HepG2 (cell line): ENCODE data around the gene PTPRE. TPM values are rescaled to one million over a fixed set of nuclear protein-coding genes. Genes with fewer than 3 reads are reported as not detected.

Experiments used
- ATAC-seq: fragments of 200-7000 bp; cut with Tn5 transposase; 3 replicates; pipeline ENCODE4 v1.9.1; 2020; ENCODE audit warnings: mild to moderate bottlenecking, moderate library complexity
- BruUV-seq: library from RNA; stranded (reverse); fragments of 400-500 nt; replicated peaks from 2 replicates; lab custom pipeline; 2021; lab: Mats Ljungman, UMichigan
- CTCF ChIA-PET: fragments of 300-600 bp; formaldehyde crosslinking; extraction: SDS; loops from one replicate; lab custom pipeline; 2021; ENCODE audit warnings: low total read pairs, inconsistent platforms, low intra/inter-chr PET ratio; lab: Yijun Ruan, JAX
- POLR2A ChIA-PET: fragments of 350-600 bp; sonication (Branson Sonifier 250); formaldehyde crosslinking; loops from one replicate; lab custom pipeline; 2020; ENCODE audit warnings: antibody characterized with exemption, inconsistent platforms; lab: Yijun Ruan, JAX
- DNase-seq: peaks from one replicate; pipeline ENCODE4 v3.0.0-alpha.2; 2015; ENCODE audit warnings: low spot score
- FAIRE-seq: peaks from 3 replicates; lab custom pipeline; 2011; peaks lifted over from hg19 to GRCh38; lab: Jason Lieb, UNC
- H2AFZ ChIP-seq: one replicate; pipeline ENCODE4 v1.6.1; 2011; ENCODE audit warnings: low read length, inconsistent platforms
- H3K27ac ChIP-seq: fragments of 300-600 bp; 3 replicates; pipeline ENCODE4 v1.8.0; 2011; ENCODE audit warnings: mixed run types, mild to moderate bottlenecking, mixed read lengths, low read length, inconsistent platforms; ENCODE audit not compliant: insufficient read depth; ENCODE audit errors: extremely low read length
- H3K27me3 ChIP-seq, 2 experiments: fragments of 200-600 bp in 1 of 2; 2 replicates in 1 of 2; 3 replicates in 1 of 2; pipeline versions ENCODE4 v1.6.0 to v1.8.0; 2011; ENCODE audit warnings: low read length in 2 of 2, mild to moderate bottlenecking in 2 of 2, moderate library complexity in 2 of 2, inconsistent platforms in 1 of 2; ENCODE audit not compliant: insufficient read depth in 2 of 2, control insufficient read depth in 1 of 2
- H3K36me3 ChIP-seq, 2 experiments: fragments of 200-600 bp in 1 of 2; replicated peaks in 1 of 2; 2 replicates in 1 of 2; 3 replicates in 1 of 2; pipeline versions ENCODE4 v1.5.1 to v1.8.0; 2011; ENCODE audit warnings: low read length in 2 of 2, inconsistent platforms in 1 of 2; ENCODE audit not compliant: insufficient read depth in 2 of 2, control insufficient read depth in 1 of 2
- H3K4me1 ChIP-seq: 2 replicates; pipeline ENCODE4 v1.5.1; 2012; ENCODE audit warnings: low read length, inconsistent platforms; ENCODE audit not compliant: insufficient read depth
- H3K4me2 ChIP-seq: 2 replicates; pipeline ENCODE4 v1.6.0; 2011; ENCODE audit warnings: low read depth, low read length, inconsistent platforms
- H3K4me3 ChIP-seq, 3 experiments: fragments of 200-600 bp in 1 of 3; sonication (generic), shearing (Covaris generic) in 1 of 3; replicated peaks in 1 of 3; 2 replicates each; pipeline ENCODE4 v1.5.1; 2011 to 2016; ENCODE audit warnings: low read length in 3 of 3, inconsistent platforms in 2 of 3, low read depth in 2 of 3, mild to moderate bottlenecking in 2 of 3, control low read depth in 1 of 3, mixed read lengths in 1 of 3; ENCODE audit not compliant: insufficient read depth in 1 of 3
- H3K79me2 ChIP-seq: one replicate; pipeline ENCODE4 v1.6.1; 2011; ENCODE audit warnings: low read length, inconsistent platforms; ENCODE audit not compliant: insufficient read depth
- H3K9ac ChIP-seq: 2 replicates; pipeline ENCODE4 v1.6.0; 2011; ENCODE audit warnings: mild to moderate bottlenecking, low read depth, low read length, inconsistent platforms; ENCODE audit not compliant: insufficient read depth
- H3K9me3 ChIP-seq: 2 replicates; pipeline ENCODE4 v1.5.1; 2012; ENCODE audit warnings: mild to moderate bottlenecking, low read length
- H4K20me1 ChIP-seq: 2 replicates; pipeline ENCODE4 v1.6.0; 2011; ENCODE audit warnings: inconsistent platforms, mild to moderate bottlenecking, low read length, moderate library complexity; ENCODE audit not compliant: insufficient read depth
- ARID3A ChIP-seq: IDR thresholded peaks from 2 replicates; pipeline ENCODE4 v1.6.1; 2012; ENCODE audit warnings: low read depth, low read length, improper control_type of control experiment
- CCAR2 ChIP-seq: fragments of 200-400 bp; formaldehyde crosslinking; optimal IDR thresholded peaks from 2 replicates; pipeline ENCODE3; 2018; ENCODE audit warnings: low read depth, mild to moderate bottlenecking, low read length, moderate library complexity
- CENPX ChIP-seq: sonication (generic); formaldehyde crosslinking; IDR thresholded peaks from 2 replicates; pipeline ENCODE4 v1.9.0; 2021; ENCODE audit warnings: mild to moderate bottlenecking, missing genetic modification reagents, moderate library complexity
- DPF2 ChIP-seq: sonication (generic); formaldehyde crosslinking; IDR thresholded peaks from 2 replicates; pipeline ENCODE4 v1.4.0; 2020; ENCODE audit warnings: mild to moderate bottlenecking, low read depth, missing genetic modification reagents, borderline replicate concordance
- HDAC2 ChIP-seq: sonication (generic); formaldehyde crosslinking; IDR thresholded peaks from 2 replicates; pipeline ENCODE4 v1.4.0; 2020; ENCODE audit warnings: missing genetic modification reagents
- HIVEP1 ChIP-seq: sonication (generic); formaldehyde crosslinking; IDR thresholded peaks from 2 replicates; pipeline ENCODE4 v1.4.0; 2020; ENCODE audit warnings: mild to moderate bottlenecking, missing genetic modification reagents
- MIER3 ChIP-seq: IDR thresholded peaks from 2 replicates; pipeline ENCODE4 v1.6.1; 2016; ENCODE audit warnings: missing compliant biosample characterization, borderline replicate concordance
- NR3C1 ChIP-seq: sonication (generic); formaldehyde crosslinking; IDR thresholded peaks from 2 replicates; pipeline ENCODE4 v1.4.0; 2020; ENCODE audit warnings: missing genetic modification reagents
- SMAD3 ChIP-seq: sonication (generic); formaldehyde crosslinking; IDR thresholded peaks from 2 replicates; pipeline ENCODE4 v1.4.0; 2020; ENCODE audit warnings: missing genetic modification reagents
- ZBTB33 ChIP-seq: sonication (generic); formaldehyde crosslinking; IDR thresholded peaks from 2 replicates; pipeline ENCODE4 v1.4.0; 2020; ENCODE audit warnings: missing genetic modification reagents
- ZKSCAN8 ChIP-seq: IDR thresholded peaks from 2 replicates; pipeline ENCODE4 v1.6.1; 2016; ENCODE audit warnings: borderline replicate concordance, missing genetic modification reagents, missing compliant biosample characterization
- ZNF121 ChIP-seq: sonication (generic); formaldehyde crosslinking; IDR thresholded peaks from 2 replicates; pipeline ENCODE4 v1.5.0; 2020; ENCODE audit warnings: mild to moderate bottlenecking, missing genetic modification reagents
- ZNF34 ChIP-seq: sonication (generic); formaldehyde crosslinking; IDR thresholded peaks from 2 replicates; pipeline ENCODE4 v1.4.0; 2020; ENCODE audit warnings: mild to moderate bottlenecking, missing genetic modification reagents, borderline replicate concordance
- ZNF512B ChIP-seq: sonication (generic); formaldehyde crosslinking; IDR thresholded peaks from 2 replicates; pipeline ENCODE4 v1.5.1; 2020; ENCODE audit warnings: missing genetic modification reagents, mild to moderate bottlenecking, borderline replicate concordance
- ZNF891 ChIP-seq: sonication (generic); formaldehyde crosslinking; IDR thresholded peaks from 2 replicates; pipeline ENCODE4 v1.5.0; 2020; ENCODE audit warnings: mild to moderate bottlenecking, missing genetic modification reagents
- ZSCAN30 ChIP-seq: sonication (generic); formaldehyde crosslinking; IDR thresholded peaks from 2 replicates; pipeline ENCODE4 v1.5.0; 2020; ENCODE audit warnings: mild to moderate bottlenecking, missing genetic modification reagents
- WGBS: methylation state at CpG from one replicate; pipeline ENCODE4 v1.1.6; 2017; ENCODE audit warnings: low lambda C conversion rate; 5-methylcytosine and 5-hydroxymethylcytosine counted together
- in situ Hi-C: cut with HindIII; loops from 2 replicates; pipeline ENCODE4 v1.10.0; 2017; ENCODE audit warnings: low pct_unique_long_range_greater_than_20kb; ENCODE audit not compliant: extremely low pct_ligation_motif_present
- intact Hi-C: fragments of 100-400 bp; cut with micrococcal nuclease; formaldehyde crosslinking; loops from one replicate; pipeline ENCODE4 v1.10.0; 2022; ENCODE audit not compliant: unreplicated experiment
- polyA plus RNA-seq, 8 experiments: library from polyadenylated mRNA; depleted of rRNA in 3 of 8; stranded (reverse) in 7 of 8; unstranded in 1 of 8; fragments of >200 nt; fragmentation: Illumina TruSeq in 4 of 8; extraction: Trizol in 4 of 8; gene quantifications; 2 replicates each; pipeline versions ENCODE4 v1.2.1 to v1.2.3, GENCODE V29; 2011 to 2016; ENCODE audit warnings: low read depth in 4 of 8, missing spikeins in 1 of 8, mixed read lengths in 1 of 8; ENCODE audit not compliant: insufficient read depth in 1 of 8
- total RNA-seq, 5 experiments: library from RNA; depleted of rRNA; stranded (reverse); fragments of >200 nt; fragmentation: Illumina TruSeq; extraction: Trizol; gene quantifications; 2 replicates each; pipeline ENCODE4 v1.2.3, GENCODE V29; 2016; ENCODE audit warnings: low read depth in 1 of 5

PTPRE gene
- total and polyA plus RNA-seq, 2 of the 13 experiments (the other 11 are each of a cell fraction or from before 2014, with no cell fraction given): 0.01 to 0.02 TPM

- WGBS: 16% methylated on average over 7 of the region's 11 CpGs
- H3K79me2 ChIP-seq: no peaks in the 10 kb centered on the region
- no TSS peak for BruUV-seq
- no peak for DNase-seq
- FAIRE-seq: no peak
- intact Hi-C loops (no loop called here), in situ Hi-C loops (loop anchor here (10.0 kb wide), 1 partner anchor 348 kb away; no protein-coding TSS in a partner anchor)
- H3K27ac ChIP-seq: no peak overlapping the region
- no peak overlapping the region for H2AFZ ChIP-seq
- H3K4me1 ChIP-seq: no peaks in the 10 kb centered on the region
- POLR2A ChIA-PET: no interaction called here
- no peaks in the 10 kb centered on the region for H3K9me3 ChIP-seq
- CTCF ChIA-PET: no interaction called here
- no peaks in the 10 kb centered on the region for H4K20me1 ChIP-seq
- TF ChIP-seq DPF2 (CRISPR knock-in tag): no peak
- TF ChIP-seq ZKSCAN8 (CRISPR knock-in tag): no peak
- TF ChIP-seq CENPX (CRISPR knock-in tag): no peak
- no peak for TF ChIP-seq ZNF121
- TF ChIP-seq SMAD3: no peak
- no peak for TF ChIP-seq HDAC2 (CRISPR knock-in tag)
- TF ChIP-seq ZBTB33 (CRISPR knock-in tag): no peak
- TF ChIP-seq ARID3A: no peak
- TF ChIP-seq ZSCAN30 (CRISPR knock-in tag): no peak
- TF ChIP-seq HIVEP1 (CRISPR knock-in tag): no peak
- TF ChIP-seq MIER3 (CRISPR knock-in tag): no peak
- TF ChIP-seq ZNF891 (CRISPR knock-in tag): no peak
- TF ChIP-seq ZNF512B (CRISPR knock-in tag): no peak
- TF ChIP-seq ZNF34 (CRISPR knock-in tag): no peak
- TF ChIP-seq NR3C1: no peak
- no peak for TF ChIP-seq CCAR2
- no peaks in the 10 kb centered on the region for H3K36me3 ChIP-seq
- peaks cover 4 to 45% of the 10 kb centered on the region in 2 experiments; a peak in 3 of 5 replicates for H3K27me3 ChIP-seq
- no peak overlapping the region for H3K9ac ChIP-seq
- no peak for ATAC-seq
- no peak overlapping the region for H3K4me3 ChIP-seq
- no peak overlapping the region for H3K4me2 ChIP-seq
Measured at GRCh38 chr10:128062331-128062880, 155.5 kb downstream of the PTPRE start.
